H1 (cell line): ENCODE data around the gene AIF1.

Source experiments
- EGR1 ChIP-seq: IDR thresholded peaks from 2 replicates; pipeline ENCODE4 v1.6.1; 2011; ENCODE audit warnings: low read depth, low read length, borderline replicate concordance
- EP300 ChIP-seq, 2 experiments: IDR thresholded peaks; 1 replicate in 1 of 2; 2 replicates in 1 of 2; pipeline ENCODE4 v1.6.1; 2011 to 2012; ENCODE audit warnings: low read depth in 2 of 2, low read length in 2 of 2, mild to moderate bottlenecking in 2 of 2, borderline replicate concordance in 1 of 2, inconsistent platforms in 1 of 2, moderate library complexity in 1 of 2
- POU5F1 ChIP-seq: IDR thresholded peaks from 2 replicates; pipeline ENCODE4 v1.6.1; 2011; ENCODE audit warnings: low read depth, mild to moderate bottlenecking, low read length, moderate library complexity
- TAF1 ChIP-seq: IDR thresholded peaks from 2 replicates; pipeline ENCODE4 v1.6.1; 2011; ENCODE audit warnings: mild to moderate bottlenecking, low read depth, low read length
- TF ChIP-seq, protein P1 (sequence below), 3 experiments: IDR thresholded peaks; 1 replicate in 2 of 3; 2 replicates in 1 of 3; pipeline versions ENCODE4 v1.5.1 to v1.6.1; 2011; ENCODE audit warnings: low read length in 3 of 3, mild to moderate bottlenecking in 3 of 3, inconsistent platforms in 2 of 3, low read depth in 1 of 3, moderate library complexity in 1 of 3; ENCODE audit not compliant: insufficient read depth in 1 of 3; ENCODE audit errors: control extremely low read depth in 1 of 3

DNA sequence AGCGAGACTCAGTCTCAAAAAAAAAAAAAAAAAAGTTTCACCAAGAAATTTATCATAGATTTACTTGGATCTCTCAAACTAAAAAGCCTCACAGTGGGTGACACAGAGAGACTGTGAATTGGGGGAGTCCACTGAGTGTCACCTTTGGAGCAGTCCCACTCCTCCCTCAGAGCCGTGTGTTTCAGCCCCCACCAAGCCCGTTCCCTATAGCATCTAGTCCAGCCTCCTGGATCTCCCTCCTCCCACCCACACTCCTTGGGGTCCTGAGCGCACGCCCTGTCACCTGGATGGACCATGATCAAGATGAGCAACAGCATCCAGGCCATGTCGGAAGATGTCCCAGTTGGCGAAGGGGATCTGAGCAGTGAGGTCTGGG, 22.6 kb upstream of the AIF1 start:
- TF ChIP-seq EGR1 (no peak), POU5F1 (no peak), EP300 (IDR thresholded peaks at IDR 0.05; ENCODE audit: borderline replicate concordance in 1 of 2, low read depth in 2 of 2, low read length in 2 of 2) (no peak), TAF1 (no peak)
- TF ChIP-seq, protein P1, sequence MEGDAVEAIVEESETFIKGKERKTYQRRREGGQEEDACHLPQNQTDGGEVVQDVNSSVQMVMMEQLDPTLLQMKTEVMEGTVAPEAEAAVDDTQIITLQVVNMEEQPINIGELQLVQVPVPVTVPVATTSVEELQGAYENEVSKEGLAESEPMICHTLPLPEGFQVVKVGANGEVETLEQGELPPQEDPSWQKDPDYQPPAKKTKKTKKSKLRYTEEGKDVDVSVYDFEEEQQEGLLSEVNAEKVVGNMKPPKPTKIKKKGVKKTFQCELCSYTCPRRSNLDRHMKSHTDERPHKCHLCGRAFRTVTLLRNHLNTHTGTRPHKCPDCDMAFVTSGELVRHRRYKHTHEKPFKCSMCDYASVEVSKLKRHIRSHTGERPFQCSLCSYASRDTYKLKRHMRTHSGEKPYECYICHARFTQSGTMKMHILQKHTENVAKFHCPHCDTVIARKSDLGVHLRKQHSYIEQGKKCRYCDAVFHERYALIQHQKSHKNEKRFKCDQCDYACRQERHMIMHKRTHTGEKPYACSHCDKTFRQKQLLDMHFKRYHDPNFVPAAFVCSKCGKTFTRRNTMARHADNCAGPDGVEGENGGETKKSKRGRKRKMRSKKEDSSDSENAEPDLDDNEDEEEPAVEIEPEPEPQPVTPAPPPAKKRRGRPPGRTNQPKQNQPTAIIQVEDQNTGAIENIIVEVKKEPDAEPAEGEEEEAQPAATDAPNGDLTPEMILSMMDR (IDR thresholded peaks at IDR 0.05; ENCODE audit: control extremely low read depth in 1 of 3, insufficient read depth in 1 of 3, low read depth in 1 of 3, low read length in 3 of 3) = no peak
